Natural killer cell treated with Interleukin-12 subunit alpha and Interleukin-12 subunit beta and Interleukin-15 and Interleukin-18, amount 100 ng/mL, for 72 hours (primary cell): ENCODE results near the gene TMEM39B. TPM values are rescaled to one million over a fixed set of nuclear protein-coding genes. Genes with fewer than 3 reads are reported as not detected.
A peak's percentile ranks its signal among the peaks of the same experiment; 100 is the strongest.

Experiments
- ATAC-seq, 2 donors: fragments of 150-1000 bp; cut with Tn5 transposase in 1 of 2; sonication (Bioruptor Pico), chemical (Tn5 transposase) in 1 of 2; 2 replicates each; pipeline ENCODE4 v1.10.0; 2021
- DNase-seq: peaks from one replicate; pipeline ENCODE4 v3.0.0; 2022; ENCODE audit warnings: low spot score
- H3K27ac Mint-ChIP-seq, 2 donors: 1 replicate in 1 of 2; 2 replicates in 1 of 2; pipeline ENCODE4 v1.8.0; 2022; ENCODE audit warnings: mixed read lengths in 2 of 2, mild to moderate bottlenecking in 1 of 2, moderate library complexity in 1 of 2
- H3K27me3 Mint-ChIP-seq, 2 donors: 1 replicate in 1 of 2; 2 replicates in 1 of 2; pipeline ENCODE4 v1.8.0; 2022; ENCODE audit warnings: mixed read lengths in 2 of 2
- H3K36me3 Mint-ChIP-seq: one replicate; pipeline ENCODE4 v1.8.0; 2022; ENCODE audit warnings: mixed read lengths
- H3K4me1 Mint-ChIP-seq, 2 donors: 1 replicate in 1 of 2; 2 replicates in 1 of 2; pipeline ENCODE4 v1.8.0; 2022; ENCODE audit warnings: low read depth in 2 of 2, mixed read lengths in 2 of 2, mild to moderate bottlenecking in 1 of 2
- H3K4me3 Mint-ChIP-seq: one replicate; pipeline ENCODE4 v1.8.0; 2022; ENCODE audit warnings: mixed read lengths
- H3K9me3 Mint-ChIP-seq: 2 replicates; pipeline ENCODE4 v1.8.0; 2022; ENCODE audit warnings: mixed read lengths
- total RNA-seq, 2 donors: library from RNA; stranded (reverse); gene quantifications; one replicate each; pipeline ENCODE4 v1.2.3, GENCODE V29; 2022

TMEM39B gene
- 10 to 100 TPM; 20.5 to 26.9 TPM for total RNA-seq

- Mint-ChIP-seq H3K9me3 (no peaks in the 10 kb centered on the region), H3K36me3 (peaks cover 6% of the 10 kb centered on the region), H3K4me3 (peak within 1 kb of the TSS; percentile 89), H3K27ac (peak within 1 kb of the TSS; percentile 81 to 89), H3K4me1 (peaks cover 31 to 33% of the 10 kb centered on the region in 2 donors), H3K27me3 (no peaks in the 10 kb centered on the region)
- ATAC-seq (peak; percentile 93 to 94), DNase-seq (peak; percentile 97)
Observed at GRCh38 chr1:32072622-32073298, at the start of gene TMEM39B. TSS of gene TMEM39B (plus strand) at chr1:32072939. CDS start at chr1:32073048, 109 bp downstream.

- no peaks in the 10 kb centered on the region for H3K9me3 Mint-ChIP-seq
- H3K27me3 Mint-ChIP-seq, result no peaks in the 10 kb centered on the region
- peaks cover 25 to 36% of the 10 kb centered on the region in 2 donors for H3K4me1 Mint-ChIP-seq
- no peak overlapping the region for H3K4me3 Mint-ChIP-seq
- no peak for ATAC-seq
- no peak for DNase-seq
- peak overlapping the region in 1 of 2 donors; percentile 60 for H3K27ac Mint-ChIP-seq
- H3K36me3 Mint-ChIP-seq, result no peaks in the 10 kb centered on the region
Observed at GRCh38 chr1:32023351-32023750, 49.4 kb upstream of the TMEM39B start.

- no peak for DNase-seq
- Mint-ChIP-seq H3K27ac (no peak overlapping the region), H3K4me3 (no peak overlapping the region), H3K27me3 (no peaks in the 10 kb centered on the region), H3K9me3 (no peaks in the 10 kb centered on the region), H3K4me1 (peaks cover 25 to 38% of the 10 kb centered on the region in 2 donors), H3K36me3 (peaks cover 5% of the 10 kb centered on the region)
- no peak for ATAC-seq
Observed at GRCh38 chr1:32025515-32025914, 47.2 kb upstream of the TMEM39B start.

- no peaks in the 10 kb centered on the region for H3K9me3 Mint-ChIP-seq
- no peak overlapping the region for H3K4me3 Mint-ChIP-seq
- H3K27me3 Mint-ChIP-seq, result no peaks in the 10 kb centered on the region
- peaks cover 32 to 33% of the 10 kb centered on the region in 2 donors for H3K4me1 Mint-ChIP-seq
- no peak for DNase-seq
- no peak for ATAC-seq
- H3K36me3 Mint-ChIP-seq, result peaks cover 19% of the 10 kb centered on the region
- no peak overlapping the region for H3K27ac Mint-ChIP-seq
Observed at GRCh38 chr1:32028746-32029145, 44.0 kb upstream of the TMEM39B start.

GRCh38 chr1:32031578-32032274 lies 41.0 kb upstream of the TMEM39B start:
- Mint-ChIP-seq H3K36me3 (peaks cover 35% of the 10 kb centered on the region), H3K9me3 (no peaks in the 10 kb centered on the region), H3K4me1 (peaks cover 42 to 43% of the 10 kb centered on the region in 2 donors), H3K27ac (peak overlapping the region in 1 of 2 donors; percentile 23), H3K27me3 (no peaks in the 10 kb centered on the region), H3K4me3 (no peak overlapping the region)
- ATAC-seq (no peak), DNase-seq (no peak)

GRCh38 chr1:32032275-32032615 lies 40.5 kb upstream of the TMEM39B start:
- DNase-seq (no peak), ATAC-seq (no peak)
- no peak overlapping the region for H3K4me3 Mint-ChIP-seq
- H3K36me3 Mint-ChIP-seq, result peaks cover 35% of the 10 kb centered on the region
- H3K27ac Mint-ChIP-seq, result no peak overlapping the region
- no peaks in the 10 kb centered on the region for H3K9me3 Mint-ChIP-seq
- peaks cover 38 to 41% of the 10 kb centered on the region in 2 donors for H3K4me1 Mint-ChIP-seq
- no peaks in the 10 kb centered on the region for H3K27me3 Mint-ChIP-seq

DNA sequence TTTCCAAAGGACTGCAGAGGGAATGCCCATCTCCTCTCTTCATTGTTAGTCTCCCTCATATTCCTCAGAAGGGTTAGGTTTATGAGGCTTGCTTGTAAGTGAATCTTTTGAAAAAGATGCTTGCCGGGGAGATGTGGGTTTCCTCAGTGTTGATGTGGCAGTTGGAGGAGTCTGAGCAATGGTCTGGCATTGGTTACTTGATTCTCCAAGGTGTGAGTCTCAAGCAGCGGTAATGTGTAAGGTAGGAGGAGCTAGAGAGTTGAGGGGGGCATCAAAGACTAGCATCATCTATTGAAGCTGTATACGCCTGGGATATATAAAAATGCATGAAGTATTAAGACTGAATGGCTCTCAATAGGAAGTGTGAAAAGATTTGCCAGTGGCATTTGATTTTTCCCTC lies 37.6 kb upstream of the TMEM39B start:
- Mint-ChIP-seq H3K9me3 (no peaks in the 10 kb centered on the region), H3K27ac (peak overlapping the region in 1 of 2 donors; percentile 13), H3K4me1 (peaks cover 26 to 36% of the 10 kb centered on the region in 2 donors), H3K27me3 (no peaks in the 10 kb centered on the region), H3K4me3 (no peak overlapping the region), H3K36me3 (peaks cover 42% of the 10 kb centered on the region)
- ATAC-seq (no peak), DNase-seq (no peak)

GRCh38 chr1:32040711-32041110 lies 32.0 kb upstream of the TMEM39B start:
- Mint-ChIP-seq H3K36me3 (peaks cover 28% of the 10 kb centered on the region), H3K27me3 (no peaks in the 10 kb centered on the region)

GRCh38 chr1:32042330-32042729 lies 30.4 kb upstream of the TMEM39B start:
- Mint-ChIP-seq H3K9me3 (no peaks in the 10 kb centered on the region), H3K4me1 (peaks cover 0 to 4% of the 10 kb centered on the region in 2 donors), H3K27ac (no peak overlapping the region), H3K4me3 (no peak overlapping the region), H3K36me3 (peaks cover 27% of the 10 kb centered on the region), H3K27me3 (no peaks in the 10 kb centered on the region)
- ATAC-seq, result no peak
- no peak for DNase-seq

More at GRCh38 chr1:32040711-32041110, 32.0 kb upstream of the TMEM39B start:
- H3K4me1 Mint-ChIP-seq, result peaks cover 2 to 11% of the 10 kb centered on the region in 2 donors
- DNase-seq, result no peak
- H3K27ac Mint-ChIP-seq, result no peak overlapping the region
- ATAC-seq, result no peak
- no peak overlapping the region for H3K4me3 Mint-ChIP-seq
- H3K9me3 Mint-ChIP-seq, result no peaks in the 10 kb centered on the region

- Mint-ChIP-seq H3K36me3 (peaks cover 23% of the 10 kb centered on the region), H3K4me1 (no peaks in the 10 kb centered on the region), H3K4me3 (no peak overlapping the region), H3K27ac (no peak overlapping the region), H3K27me3 (no peaks in the 10 kb centered on the region), H3K9me3 (no peaks in the 10 kb centered on the region)
- DNase-seq, result no peak
- no peak for ATAC-seq
Observed at GRCh38 chr1:32044234-32044633, 28.5 kb upstream of the TMEM39B start.

DNA sequence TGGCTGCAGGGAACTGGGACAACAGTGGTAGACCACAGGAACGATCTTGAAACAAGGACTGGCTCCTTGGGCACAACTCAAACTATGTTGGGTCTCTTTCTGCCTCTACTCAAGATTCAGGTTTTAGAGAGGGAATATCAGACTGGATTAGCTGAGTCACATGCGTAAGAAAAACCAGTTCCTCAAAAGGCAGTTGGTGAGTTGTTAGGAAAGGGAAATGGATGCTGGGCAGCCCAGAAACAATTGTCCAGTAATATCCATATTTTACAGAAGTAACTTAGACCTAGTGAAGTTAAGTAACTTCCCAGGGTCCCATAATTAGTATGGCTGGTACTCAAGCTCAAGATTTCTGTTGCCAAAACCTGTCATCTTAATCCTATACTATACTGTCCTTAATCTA lies 27.0 kb upstream of the TMEM39B start:
- H3K36me3 Mint-ChIP-seq, result peaks cover 19% of the 10 kb centered on the region
- peak overlapping the region; percentile 21 to 25 for H3K27ac Mint-ChIP-seq
- no peaks in the 10 kb centered on the region for H3K27me3 Mint-ChIP-seq
- no peak for DNase-seq
- no peaks in the 10 kb centered on the region for H3K4me1 Mint-ChIP-seq
- no peak for ATAC-seq
- no peaks in the 10 kb centered on the region for H3K9me3 Mint-ChIP-seq
- no peak overlapping the region for H3K4me3 Mint-ChIP-seq

DNA sequence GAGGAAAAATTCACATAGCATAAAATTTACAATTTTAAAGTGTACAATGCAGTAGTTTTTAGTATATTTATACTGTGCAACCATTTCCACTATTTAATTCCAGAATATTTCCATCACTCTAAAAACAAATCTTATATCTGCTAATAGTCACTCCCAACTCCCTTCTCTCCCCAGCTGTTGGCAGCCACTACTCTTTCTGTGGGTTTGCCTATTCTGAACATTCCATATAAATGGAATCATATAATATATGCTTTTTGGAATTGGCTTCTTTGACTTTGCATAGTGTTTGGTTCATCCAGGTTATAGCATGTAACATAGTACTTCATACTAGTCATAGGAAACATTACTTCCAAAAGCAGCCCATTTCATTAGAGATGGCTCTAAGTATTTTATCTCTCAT lies 25.0 kb upstream of the TMEM39B start:
- Mint-ChIP-seq H3K9me3 (no peaks in the 10 kb centered on the region), H3K4me1 (peaks cover 0 to 7% of the 10 kb centered on the region in 2 donors), H3K27ac (peak overlapping the region in 1 of 2 donors; percentile 19), H3K4me3 (no peak overlapping the region), H3K27me3 (no peaks in the 10 kb centered on the region), H3K36me3 (peaks cover 18% of the 10 kb centered on the region)
- DNase-seq, result no peak
- ATAC-seq, result no peak

GRCh38 chr1:32048440-32048839 lies 24.3 kb upstream of the TMEM39B start:
- H3K27me3 Mint-ChIP-seq, result no peaks in the 10 kb centered on the region
- no peaks in the 10 kb centered on the region for H3K9me3 Mint-ChIP-seq
- H3K36me3 Mint-ChIP-seq, result peaks cover 18% of the 10 kb centered on the region
- no peak overlapping the region for H3K27ac Mint-ChIP-seq
- ATAC-seq, result no peak
- no peak overlapping the region for H3K4me3 Mint-ChIP-seq
- H3K4me1 Mint-ChIP-seq, result peaks cover 0 to 7% of the 10 kb centered on the region in 2 donors
- no peak for DNase-seq

DNA sequence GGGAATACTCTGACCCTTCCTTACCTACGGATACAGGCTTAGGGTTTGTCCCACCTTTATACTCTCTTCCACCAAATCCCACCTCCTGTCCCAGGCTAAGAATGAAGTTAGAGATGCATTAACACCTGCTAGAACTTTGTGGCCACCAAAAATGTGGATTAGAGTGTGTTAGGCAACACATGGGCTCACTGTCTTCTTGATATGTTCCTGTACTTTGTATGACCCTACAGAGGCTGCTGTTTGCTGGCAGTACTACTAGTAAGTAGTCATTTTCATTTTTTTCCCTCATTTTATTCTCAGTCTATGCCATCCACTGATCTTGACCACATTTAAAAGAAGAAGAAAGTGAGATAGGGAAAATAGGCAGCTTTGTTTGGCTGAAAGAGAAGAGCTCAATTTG lies 21.0 kb upstream of the TMEM39B start:
- Mint-ChIP-seq H3K36me3 (peaks cover 10% of the 10 kb centered on the region), H3K27me3 (no peaks in the 10 kb centered on the region), H3K27ac (no peak overlapping the region), H3K9me3 (no peaks in the 10 kb centered on the region), H3K4me3 (no peak overlapping the region), H3K4me1 (peaks cover 0 to 7% of the 10 kb centered on the region in 2 donors)
- DNase-seq, result no peak
- no peak for ATAC-seq
